ENCODE measurements around the gene THUMPD1.
"Not testable (repeated sequence)": the region's sequence is repeated elsewhere in the genome, so short reads cannot be mapped to it uniquely, and the experiment has no call there.

The THUMPD1 gene

GRCh38 chr16:20762404-20763123, 20.9 kb upstream of the THUMPD1 start:
- DNase-seq (ENCODE audit: insufficient read length, low spot score) (no peak), FAIRE-seq (no peak)
- TF ChIP-seq POLR2A (IDR thresholded peaks at IDR 0.05; ENCODE audit: low read depth, low read length): no peak

- DNase-seq (ENCODE audit: insufficient read length, low spot score) (no peak), FAIRE-seq (no peak)
- TF ChIP-seq POLR2A (IDR thresholded peaks at IDR 0.05; ENCODE audit: low read depth, low read length): no peak
Observed at GRCh38 chr16:20761175-20761574, 19.6 kb upstream of the THUMPD1 start.

GRCh38 chr16:20760346-20760745, 18.7 kb upstream of the THUMPD1 start:
- DNase-seq (ENCODE audit: insufficient read length, low spot score): no peak
- no peak for TF ChIP-seq POLR2A (IDR thresholded peaks at IDR 0.05; ENCODE audit: low read depth, low read length)
- no peak for FAIRE-seq

GRCh38 chr16:20755799-20756198, 14.2 kb upstream of the THUMPD1 start:
- FAIRE-seq: not testable (repeated sequence)

GRCh38 chr16:20755238-20755637, 13.6 kb upstream of the THUMPD1 start:
- no peak for DNase-seq (ENCODE audit: insufficient read length, low spot score)
- no peak for TF ChIP-seq POLR2A (IDR thresholded peaks at IDR 0.05; ENCODE audit: low read depth, low read length)
- FAIRE-seq: no peak

More at GRCh38 chr16:20755799-20756198, 14.2 kb upstream of the THUMPD1 start:
- not testable (repeated sequence) for DNase-seq (ENCODE audit: insufficient read length, low spot score)

GRCh38 chr16:20753727-20754126, 12.1 kb upstream of the THUMPD1 start:
- no peak for TF ChIP-seq POLR2A (IDR thresholded peaks at IDR 0.05; ENCODE audit: low read depth, low read length)
- DNase-seq (ENCODE audit: insufficient read length, low spot score) (no peak), FAIRE-seq (no peak)

GRCh38 chr16:20750558-20750957, 8.9 kb upstream of the THUMPD1 start:
- FAIRE-seq: no peak
- no peak for DNase-seq (ENCODE audit: insufficient read length, low spot score)
- TF ChIP-seq POLR2A (IDR thresholded peaks at IDR 0.05; ENCODE audit: low read depth, low read length): no peak

- FAIRE-seq (no peak), DNase-seq (ENCODE audit: insufficient read length, low spot score) (no peak)
- no peak for TF ChIP-seq POLR2A (IDR thresholded peaks at IDR 0.05; ENCODE audit: low read depth, low read length)
Observed at GRCh38 chr16:20749474-20749873, 7.9 kb upstream of the THUMPD1 start.

- TF ChIP-seq POLR2A (IDR thresholded peaks at IDR 0.05; ENCODE audit: low read depth, low read length): no peak
- DNase-seq (ENCODE audit: insufficient read length, low spot score) (no peak), FAIRE-seq (no peak)
Observed at GRCh38 chr16:20747030-20747816, 5.6 kb upstream of the THUMPD1 start.

- DNase-seq (ENCODE audit: insufficient read length, low spot score) (no peak), FAIRE-seq (no peak)
- no peak for TF ChIP-seq POLR2A (IDR thresholded peaks at IDR 0.05; ENCODE audit: low read depth, low read length)
Observed at GRCh38 chr16:20746461-20746860, 4.8 kb upstream of the THUMPD1 start.

- FAIRE-seq (no peak), DNase-seq (ENCODE audit: insufficient read length, low spot score) (no peak)
- no peak for TF ChIP-seq POLR2A (IDR thresholded peaks at IDR 0.05; ENCODE audit: low read depth, low read length)
Observed at GRCh38 chr16:20744922-20745440, 3.4 kb upstream of the THUMPD1 start.

GRCh38 chr16:20743591-20743990, 2.0 kb upstream of the THUMPD1 start:
- FAIRE-seq (no peak), DNase-seq (ENCODE audit: insufficient read length, low spot score) (no peak)
- no peak for TF ChIP-seq POLR2A (IDR thresholded peaks at IDR 0.05; ENCODE audit: low read depth, low read length)

GRCh38 chr16:20740901-20741521, 607 bp downstream of the THUMPD1 start:
- DNase-seq (ENCODE audit: insufficient read length, low spot score): peak; percentile 83
- peak; percentile 20 for FAIRE-seq
- TF ChIP-seq POLR2A (IDR thresholded peaks at IDR 0.05; ENCODE audit: low read depth, low read length): peak; percentile 45; the same call in 1 of the 2 replicates

Data from H54 (cell line).